HT1080 (cell line): Measurements from ENCODE around the gene RPS6KA2. TPM values are rescaled to one million over a fixed set of nuclear protein-coding genes. Genes with fewer than 3 reads are reported as not detected.

ENCODE experiments used
- DNase-seq: peaks from one replicate; pipeline ENCODE4 v3.0.0-alpha.2; 2015; ENCODE audit warnings: low read depth
- total RNA-seq: library from RNA; depleted of rRNA; stranded (reverse); fragments of >200 nt; shearing (Covaris generic); gene quantifications from 2 replicates; pipeline ENCODE4 v1.2.3, GENCODE V29; 2014

Gene RPS6KA2
- total RNA-seq, 1 experiment from 2014 or later, result 3.2 TPM

- no peak for DNase-seq
Measured at GRCh38 chr6:166616261-166617238, 10.5 kb downstream of the RPS6KA2 start.

GRCh38 chr6:166615059-166615770, 11.8 kb downstream of the RPS6KA2 start:
- DNase-seq, result no peak

GRCh38 chr6:166614589-166614988, 12.5 kb downstream of the RPS6KA2 start:
- no peak for DNase-seq

GRCh38 chr6:166614171-166614583, 12.9 kb downstream of the RPS6KA2 start:
- no peak for DNase-seq

GRCh38 chr6:166613027-166613426, 14.0 kb downstream of the RPS6KA2 start:
- no peak for DNase-seq

- DNase-seq, result no peak
Measured at GRCh38 chr6:166612471-166612881, 14.6 kb downstream of the RPS6KA2 start.

- no peak for DNase-seq
Measured at GRCh38 chr6:166611631-166612030, 15.4 kb downstream of the RPS6KA2 start.

GRCh38 chr6:166610069-166610468, 17.0 kb downstream of the RPS6KA2 start:
- DNase-seq, result no peak

GRCh38 chr6:166608774-166609173, 18.3 kb downstream of the RPS6KA2 start:
- DNase-seq, result no peak

GRCh38 chr6:166605752-166606151, 21.3 kb downstream of the RPS6KA2 start:
- DNase-seq, result no peak

- DNase-seq, result no peak
Measured at GRCh38 chr6:166604911-166605310, 22.1 kb downstream of the RPS6KA2 start.

- DNase-seq, result no peak
Measured at GRCh38 chr6:166604328-166604727, 22.7 kb downstream of the RPS6KA2 start.

GRCh38 chr6:166603043-166603690, 23.9 kb downstream of the RPS6KA2 start:
- DNase-seq, result no peak

GRCh38 chr6:166601956-166602355, 25.1 kb downstream of the RPS6KA2 start:
- no peak for DNase-seq

- DNase-seq, result no peak
Measured at GRCh38 chr6:166600931-166601330, 26.1 kb downstream of the RPS6KA2 start.

GRCh38 chr6:166599205-166599604, 27.8 kb downstream of the RPS6KA2 start:
- DNase-seq, result no peak

- peak; percentile 88 for DNase-seq
Measured at GRCh38 chr6:166598441-166599138, 28.5 kb downstream of the RPS6KA2 start.

- no peak for DNase-seq
Measured at GRCh38 chr6:166597711-166598440, 29.2 kb downstream of the RPS6KA2 start.

- no peak for DNase-seq
Measured at GRCh38 chr6:166596776-166597507, 30.1 kb downstream of the RPS6KA2 start.

GRCh38 chr6:166595949-166596348, 31.1 kb downstream of the RPS6KA2 start:
- DNase-seq, result no peak
